ENCODE data around the gene ZSWIM4. TPM values are rescaled to one million over a fixed set of nuclear protein-coding genes. Genes with fewer than 3 reads are reported as not detected.

The ZSWIM4 gene
- total RNA-seq, 4 donors from 2014 or later, result 0.26 to 8.4 (median 6.0) TPM

- H3K27me3 ChIP-seq, result no peaks in the 10 kb centered on the region
These were observed 46.7 kb downstream of the ZSWIM4 start for GRCh38 chr19:13841962-13842290.

GRCh38 chr19:13842291-13843103, 47.3 kb downstream of the ZSWIM4 start:
- peak; percentile 91 to 92 for DNase-seq
- Histone ChIP-seq H3K27me3 (no peaks in the 10 kb centered on the region), H3K9me3 (no peaks in the 10 kb centered on the region), H3K4me1 (peaks cover 0 to 27% of the 10 kb centered on the region in 2 donors), H3K27ac (peak overlapping the region; percentile 99 to 100), H3K4me3 (peak overlapping the region; percentile 56 to 96), H3K36me3 (no peaks in the 10 kb centered on the region)
- peak; percentile 92 to 98 for TF ChIP-seq POLR2A (IDR thresholded peaks at IDR 0.05)
- TF ChIP-seq CTCF (IDR thresholded peaks at IDR 0.05), result peak in 3 of 4 experiments; percentile 5 to 16 (median 12)
- intact Hi-C loops (cut with DNase I; ENCODE audit: low total_unique reads), result no loop called here

More at GRCh38 chr19:13841962-13842290, 46.7 kb downstream of the ZSWIM4 start:
- no peaks in the 10 kb centered on the region for H3K36me3 ChIP-seq
- peak overlapping the region; percentile 99 to 100 for H3K27ac ChIP-seq
- peaks cover 4 to 25% of the 10 kb centered on the region in 2 donors for H3K4me1 ChIP-seq
- intact Hi-C loops (cut with DNase I; ENCODE audit: low total_unique reads), result no loop called here
- TF ChIP-seq CTCF (IDR thresholded peaks at IDR 0.05) (no peak), POLR2A (IDR thresholded peaks at IDR 0.05) (no peak)
- H3K9me3 ChIP-seq, result no peaks in the 10 kb centered on the region
- DNase-seq, result no peak
- H3K4me3 ChIP-seq, result peak overlapping the region; percentile 56 to 96

- Histone ChIP-seq H3K4me1 (peaks cover under 1 to 27% of the 10 kb centered on the region in 2 donors), H3K4me3 (peak overlapping the region; percentile 56 to 96), H3K27ac (peak overlapping the region; percentile 99 to 100), H3K9me3 (no peaks in the 10 kb centered on the region), H3K27me3 (no peaks in the 10 kb centered on the region), H3K36me3 (no peaks in the 10 kb centered on the region)
- TF ChIP-seq POLR2A (IDR thresholded peaks at IDR 0.05) (peak in 1 of 2 donors; percentile 18), CTCF (IDR thresholded peaks at IDR 0.05) (no peak)
- DNase-seq, result peak; percentile 75 to 77
- intact Hi-C loops (cut with DNase I; ENCODE audit: low total_unique reads), result no loop called here
These were observed 48.1 kb downstream of the ZSWIM4 start for GRCh38 chr19:13843104-13843921.

GRCh38 chr19:13844130-13844631, 48.9 kb downstream of the ZSWIM4 start:
- Histone ChIP-seq H3K27ac (peak overlapping the region; percentile 99 to 100), H3K36me3 (no peaks in the 10 kb centered on the region), H3K4me3 (no peak overlapping the region), H3K9me3 (no peaks in the 10 kb centered on the region), H3K4me1 (peaks cover 3 to 23% of the 10 kb centered on the region in 2 donors), H3K27me3 (no peaks in the 10 kb centered on the region)
- DNase-seq, result no peak
- TF ChIP-seq CTCF (IDR thresholded peaks at IDR 0.05) (no peak), POLR2A (IDR thresholded peaks at IDR 0.05) (no peak)
- intact Hi-C loops (cut with DNase I; ENCODE audit: low total_unique reads), result no loop called here
